Fibroblast of villous mesenchyme (primary cell): ENCODE measurements around the gene PSG7. TPM values are rescaled to one million over a fixed set of nuclear protein-coding genes. Genes with fewer than 3 reads are reported as not detected.
A peak's percentile ranks its signal among the peaks of the same experiment; 100 is the strongest.
"Not testable (repeated sequence)": the region's sequence is repeated elsewhere in the genome, so short reads cannot be mapped to it uniquely, and the experiment has no call there.

Experiments
- DNase-seq: peaks from one replicate; pipeline ENCODE4 v3.0.0-alpha.2; 2010; ENCODE audit warnings: low read depth
- H3K4me3 ChIP-seq: 2 replicates; pipeline ENCODE4 v1.5.1; 2011; ENCODE audit warnings: low read depth, mild to moderate bottlenecking, low read length
- total RNA-seq: library from RNA; depleted of rRNA; stranded (reverse); fragments of >200 nt; gene quantifications from 2 replicates; pipeline ENCODE4 v1.2.3, GENCODE V29; 2012
- TF ChIP-seq, protein P1 (sequence below): IDR thresholded peaks from 2 replicates; pipeline ENCODE4 v1.5.1; 2012; ENCODE audit warnings: low read depth, mild to moderate bottlenecking, low read length; ENCODE audit not compliant: insufficient read depth

Gene PSG7
- not detected in 2 replicates for total RNA-seq

DNA sequence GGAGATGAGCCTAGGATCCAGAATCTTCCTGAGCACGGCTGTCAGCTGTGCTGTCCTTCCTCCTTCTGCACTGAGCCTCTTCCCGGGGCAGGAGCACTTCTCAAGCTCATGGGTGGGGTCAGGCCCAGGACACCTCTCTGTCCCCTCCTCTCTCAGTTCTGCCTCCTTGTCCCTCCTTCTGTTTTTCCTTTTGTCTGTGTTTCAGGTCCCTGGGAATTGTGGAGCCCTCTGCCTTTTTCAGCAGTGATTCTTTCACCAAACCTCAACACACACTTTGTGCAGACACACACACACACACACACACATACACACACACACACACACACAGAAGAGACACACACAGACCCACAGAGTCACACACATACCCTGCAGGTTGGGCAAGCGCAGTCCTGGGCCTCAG is at the start of gene PSG7:
Gene PSG7 (minus strand): TSS at position 101 of the 400 bp plus-strand sequence. CDS start 131 bp downstream, outside the sequence.
- DNase-seq, H3K4me3 ChIP-seq: not testable (repeated sequence)

DNA sequence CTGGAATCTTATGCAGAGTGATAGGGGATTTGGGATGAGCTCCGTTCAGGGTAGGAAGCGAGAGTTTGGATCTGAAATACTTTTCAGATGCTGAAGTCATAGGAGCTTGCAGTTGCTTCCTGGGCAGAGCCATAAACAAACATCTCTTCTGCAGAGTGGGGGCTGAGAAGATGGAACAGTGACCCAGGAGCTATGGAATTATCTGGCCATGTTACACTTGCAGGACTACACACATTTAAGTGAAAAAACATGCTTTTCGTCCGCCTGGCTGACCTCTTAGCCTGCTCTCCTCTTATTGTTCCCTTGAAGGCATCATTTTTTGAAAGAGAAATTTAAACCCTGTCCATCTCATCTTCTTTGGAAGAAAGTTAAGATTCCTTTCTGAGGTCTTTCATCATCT is 48.6 kb upstream of the PSG7 start:
- TF ChIP-seq, protein P1, sequence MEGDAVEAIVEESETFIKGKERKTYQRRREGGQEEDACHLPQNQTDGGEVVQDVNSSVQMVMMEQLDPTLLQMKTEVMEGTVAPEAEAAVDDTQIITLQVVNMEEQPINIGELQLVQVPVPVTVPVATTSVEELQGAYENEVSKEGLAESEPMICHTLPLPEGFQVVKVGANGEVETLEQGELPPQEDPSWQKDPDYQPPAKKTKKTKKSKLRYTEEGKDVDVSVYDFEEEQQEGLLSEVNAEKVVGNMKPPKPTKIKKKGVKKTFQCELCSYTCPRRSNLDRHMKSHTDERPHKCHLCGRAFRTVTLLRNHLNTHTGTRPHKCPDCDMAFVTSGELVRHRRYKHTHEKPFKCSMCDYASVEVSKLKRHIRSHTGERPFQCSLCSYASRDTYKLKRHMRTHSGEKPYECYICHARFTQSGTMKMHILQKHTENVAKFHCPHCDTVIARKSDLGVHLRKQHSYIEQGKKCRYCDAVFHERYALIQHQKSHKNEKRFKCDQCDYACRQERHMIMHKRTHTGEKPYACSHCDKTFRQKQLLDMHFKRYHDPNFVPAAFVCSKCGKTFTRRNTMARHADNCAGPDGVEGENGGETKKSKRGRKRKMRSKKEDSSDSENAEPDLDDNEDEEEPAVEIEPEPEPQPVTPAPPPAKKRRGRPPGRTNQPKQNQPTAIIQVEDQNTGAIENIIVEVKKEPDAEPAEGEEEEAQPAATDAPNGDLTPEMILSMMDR: no peak
- DNase-seq: no peak
- no peak overlapping the region for H3K4me3 ChIP-seq

DNA sequence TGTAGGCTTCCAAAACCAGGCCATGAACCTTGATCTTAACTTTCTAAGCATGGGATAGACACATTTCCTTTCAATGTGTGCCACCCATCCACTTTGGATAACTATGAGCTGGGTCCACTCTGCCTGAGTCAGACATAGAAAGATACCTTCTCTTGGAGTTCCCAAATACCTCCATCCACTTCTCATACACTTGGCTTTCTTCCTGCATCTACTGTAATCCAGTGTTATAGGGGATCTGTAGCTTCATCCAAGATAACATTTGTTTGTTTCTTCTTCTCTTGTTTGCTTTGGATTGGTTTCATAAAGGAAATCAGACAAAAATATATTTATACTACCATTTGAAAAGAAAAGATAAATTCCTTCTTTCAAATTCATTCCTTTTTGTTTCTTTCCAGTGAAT is 45.1 kb upstream of the PSG7 start:
- not testable (repeated sequence) for H3K4me3 ChIP-seq, DNase-seq

- DNase-seq, H3K4me3 ChIP-seq: not testable (repeated sequence)
These were observed 34.4 kb upstream of the PSG7 start for GRCh38 chr19:42971451-42971850.

DNA sequence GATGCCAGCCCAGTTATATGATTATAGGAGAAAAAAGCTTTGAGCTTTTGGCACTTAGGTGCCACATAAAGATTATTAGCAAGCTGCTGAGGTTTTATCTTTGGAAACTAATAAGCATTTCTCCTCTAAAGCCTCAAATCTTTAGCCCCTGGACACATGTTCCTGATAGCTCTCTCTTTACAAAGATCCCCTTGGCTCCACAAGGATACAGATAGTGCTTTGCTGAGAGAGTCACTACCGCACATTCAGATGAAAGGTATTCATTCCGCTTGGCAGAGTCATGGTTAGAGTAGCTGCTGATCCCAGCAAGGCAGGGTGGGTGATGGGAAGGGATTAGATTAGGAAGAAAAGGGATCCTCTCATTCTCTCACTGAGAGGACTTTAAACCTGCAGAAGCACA is 28.2 kb upstream of the PSG7 start:
- TF ChIP-seq, protein P1: no peak

GRCh38 chr19:42961119-42961518 is 24.1 kb upstream of the PSG7 start:
- TF ChIP-seq, protein P1: no peak
- H3K4me3 ChIP-seq: no peak overlapping the region
- DNase-seq: peak; percentile 18

More for the DNA sequence above, 28.2 kb upstream of the PSG7 start:
- H3K4me3 ChIP-seq: no peak overlapping the region
- DNase-seq: peak; percentile 30

DNA sequence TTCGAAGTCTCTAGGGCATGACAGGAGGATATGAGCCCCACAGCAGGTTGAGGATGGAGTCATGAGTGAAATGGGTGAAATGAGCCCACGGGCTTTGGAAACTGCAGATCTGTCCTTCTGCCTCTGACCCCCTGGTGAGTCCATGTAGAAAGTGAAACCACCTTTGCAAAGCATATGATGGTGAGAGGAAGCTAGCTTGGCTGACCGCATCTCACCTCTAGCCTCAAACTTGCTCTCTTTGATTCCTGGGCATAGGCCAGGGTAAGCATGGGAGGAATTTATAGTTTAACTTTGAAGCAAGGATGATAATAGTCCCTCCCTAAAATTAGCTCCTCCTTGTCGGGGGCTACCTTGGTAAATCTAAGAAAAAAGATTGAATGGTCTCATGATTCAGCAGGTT is 15.1 kb upstream of the PSG7 start:
- H3K4me3 ChIP-seq: not testable (repeated sequence)

GRCh38 chr19:42951476-42951875 is 14.5 kb upstream of the PSG7 start:
- H3K4me3 ChIP-seq: not testable (repeated sequence)
- peak; percentile 82 for DNase-seq

More for the DNA sequence above, 15.1 kb upstream of the PSG7 start:
- DNase-seq: peak; percentile 23

DNA sequence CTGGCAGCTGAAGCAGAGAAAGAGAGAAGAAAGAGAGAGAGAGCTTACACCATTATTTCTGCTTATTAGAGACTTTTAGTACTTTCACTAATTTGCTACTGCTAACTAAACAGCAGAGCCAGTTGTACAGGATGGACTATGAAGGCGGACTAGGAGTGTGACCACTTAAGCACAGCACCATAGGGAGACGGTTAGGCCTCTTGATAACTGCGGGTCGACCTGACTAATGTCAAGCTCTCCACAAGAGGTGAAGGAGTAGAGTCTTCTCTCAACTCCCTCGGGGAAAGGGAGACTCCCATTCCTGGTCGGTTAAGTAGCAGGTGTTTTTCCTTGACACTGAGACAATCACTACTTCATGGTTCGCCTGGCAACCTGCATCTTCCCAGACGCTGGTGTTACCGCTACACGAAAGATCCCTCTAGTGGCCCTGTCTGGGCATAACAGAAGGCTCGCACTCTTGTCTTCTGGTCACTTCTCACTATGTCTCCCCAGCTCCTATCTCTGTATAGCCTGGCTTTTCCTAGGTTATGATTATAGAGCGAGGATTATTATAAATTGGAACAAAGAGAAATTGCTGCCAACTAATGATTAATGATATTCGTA is 5.3 kb upstream of the PSG7 start:
- no peak overlapping the region for H3K4me3 ChIP-seq
- DNase-seq: peak; percentile 27
- TF ChIP-seq, protein P1: peak; percentile 63

DNA sequence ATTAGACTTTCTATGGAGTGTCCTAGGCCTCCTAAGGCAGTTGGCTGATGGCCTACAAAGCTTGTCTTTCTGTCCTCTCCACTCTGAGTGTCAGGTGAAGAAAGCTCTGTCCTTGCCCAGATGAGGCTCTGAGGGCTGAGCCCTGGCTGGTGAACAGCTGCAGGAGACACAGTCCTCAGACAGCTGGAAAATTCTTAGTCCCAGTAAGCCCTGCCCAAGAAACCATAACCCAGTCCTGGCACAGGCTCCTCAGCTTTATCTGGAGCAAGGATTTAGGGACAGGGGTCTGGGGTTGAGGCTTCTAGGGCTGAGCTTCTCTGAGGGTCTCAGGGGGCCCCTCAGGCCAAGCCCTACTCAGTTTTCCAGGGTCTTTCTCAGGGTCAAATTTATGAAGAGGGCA is 2.3 kb downstream of the PSG7 start:
- not testable (repeated sequence) for H3K4me3 ChIP-seq, DNase-seq

DNA sequence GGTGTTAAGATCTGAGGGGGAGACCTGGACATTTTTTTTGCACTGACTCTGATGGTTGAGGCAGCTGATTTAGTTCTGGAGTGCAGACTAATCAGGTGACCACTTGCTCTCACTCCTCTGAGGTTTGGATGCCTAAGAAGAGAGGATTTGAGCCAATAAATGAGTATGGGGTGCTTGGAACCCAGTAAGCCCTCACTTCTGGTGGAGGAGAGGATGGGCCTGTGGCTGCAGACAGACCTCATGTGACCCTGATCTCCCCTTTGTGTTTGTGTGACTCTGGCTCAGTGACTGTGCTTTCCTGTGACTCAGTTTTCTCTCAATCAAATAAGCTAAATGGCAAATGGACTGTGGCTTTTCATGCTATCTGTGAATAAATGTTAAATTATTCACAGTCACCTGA is 2.8 kb downstream of the PSG7 start:
- H3K4me3 ChIP-seq, DNase-seq: not testable (repeated sequence)

DNA sequence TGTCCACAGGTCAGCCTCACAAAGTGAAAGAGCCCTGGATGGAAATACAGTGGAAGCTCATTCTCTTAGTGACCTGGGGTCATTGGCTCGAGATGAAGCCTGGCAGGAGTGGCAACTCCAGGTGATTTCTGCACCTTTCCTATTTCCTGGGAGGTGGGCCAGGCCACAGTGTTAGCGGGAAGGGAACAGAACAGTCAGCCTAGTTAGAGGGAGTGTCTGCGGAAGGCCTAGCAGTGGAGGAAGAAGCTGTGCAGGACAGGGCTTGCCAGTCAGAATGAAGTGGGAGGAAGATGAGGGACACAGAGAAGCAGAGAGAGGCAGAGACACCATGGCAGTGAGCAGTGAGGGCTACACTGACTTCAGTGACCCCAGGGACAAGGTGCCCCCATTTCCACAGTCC is 3.6 kb downstream of the PSG7 start:
- H3K4me3 ChIP-seq, DNase-seq: not testable (repeated sequence)

- H3K4me3 ChIP-seq: not testable (repeated sequence)
- peak; percentile 87 for DNase-seq
These were observed 4.4 kb downstream of the PSG7 start for GRCh38 chr19:42932485-42933101.
